Mesodermal cell (in vitro differentiated cells): ENCODE data around the gene DNAJB6.
A peak's percentile ranks its signal among the peaks of the same experiment; 100 is the strongest.

Experiments
- H3K27ac ChIP-seq: 2 replicates; pipeline ENCODE4 v1.7.0; 2013; ENCODE audit warnings: mild to moderate bottlenecking, low read depth, low read length, moderate library complexity; ENCODE audit not compliant: severe bottlenecking
- H3K36me3 ChIP-seq: 2 replicates; pipeline ENCODE4 v1.7.1; 2013; ENCODE audit warnings: mild to moderate bottlenecking, low read length, moderate library complexity; ENCODE audit not compliant: control insufficient read depth, insufficient read depth
- H3K4me1 ChIP-seq: one replicate; pipeline ENCODE4 v1.7.1; 2013; ENCODE audit warnings: mild to moderate bottlenecking, low read length; ENCODE audit not compliant: insufficient read depth, control insufficient read depth, poor library complexity, severe bottlenecking
- H3K4me3 ChIP-seq: 2 replicates; pipeline ENCODE4 v1.7.0; 2013; ENCODE audit warnings: low read length, control low read depth, mild to moderate bottlenecking; ENCODE audit not compliant: insufficient read depth, poor library complexity, severe bottlenecking; ENCODE audit errors: extremely low read depth
- H3K9me3 ChIP-seq: 2 replicates; pipeline ENCODE4 v1.7.1; 2013; ENCODE audit warnings: mild to moderate bottlenecking, low read length, moderate library complexity; ENCODE audit not compliant: control insufficient read depth
- WGBS, 2 experiments: methylation state at CpG; one replicate each; pipeline ENCODE4 v1.1.5; 2013; ENCODE audit warnings: missing lambda C conversion rate in 2 of 2; ENCODE audit not compliant: insufficient coverage in 2 of 2; 5-methylcytosine and 5-hydroxymethylcytosine counted together

The DNAJB6 gene

GRCh38 chr7:157300369-157300825 lies 36.4 kb upstream of the DNAJB6 start:
- H3K36me3 ChIP-seq: no peaks in the 10 kb centered on the region
- H3K4me3 ChIP-seq: no peak overlapping the region
- no peaks in the 10 kb centered on the region for H3K9me3 ChIP-seq
- WGBS, 2 experiments: 91 to 94% methylated on average over 22 to 27 of the region's 29 CpGs
- H3K4me1 ChIP-seq: no peaks in the 10 kb centered on the region
- H3K27ac ChIP-seq: no peak overlapping the region

GRCh38 chr7:157301610-157302120 lies 35.1 kb upstream of the DNAJB6 start:
- Histone ChIP-seq H3K9me3 (no peaks in the 10 kb centered on the region), H3K4me1 (no peaks in the 10 kb centered on the region), H3K4me3 (no peak overlapping the region), H3K27ac (no peak overlapping the region), H3K36me3 (no peaks in the 10 kb centered on the region)
- WGBS, 2 experiments: 88 to 94% methylated on average over 10 of the region's 10 CpGs

GRCh38 chr7:157306846-157307838 lies 29.7 kb upstream of the DNAJB6 start:
- no peaks in the 10 kb centered on the region for H3K36me3 ChIP-seq
- H3K4me1 ChIP-seq: peaks cover 19% of the 10 kb centered on the region
- no peak overlapping the region for H3K27ac ChIP-seq
- H3K9me3 ChIP-seq: no peaks in the 10 kb centered on the region
- WGBS, 2 experiments: 82 to 87% methylated on average over 23 to 25 of the region's 27 CpGs
- no peak overlapping the region for H3K4me3 ChIP-seq

- Histone ChIP-seq H3K4me3 (no peak overlapping the region), H3K27ac (peak overlapping the region; percentile 81), H3K36me3 (no peaks in the 10 kb centered on the region), H3K9me3 (no peaks in the 10 kb centered on the region), H3K4me1 (peaks cover 19% of the 10 kb centered on the region)
- 47 to 55% methylated on average over 5 to 10 of the region's 10 CpGs for WGBS, 2 experiments
These were observed 26.7 kb upstream of the DNAJB6 start for GRCh38 chr7:157309988-157310668.

- no peaks in the 10 kb centered on the region for H3K9me3 ChIP-seq
- 74 to 85% methylated on average over 3 to 7 of the region's 7 CpGs for WGBS, 2 experiments
- H3K4me3 ChIP-seq: no peak overlapping the region
- no peak overlapping the region for H3K27ac ChIP-seq
- H3K4me1 ChIP-seq: peaks cover 19% of the 10 kb centered on the region
- no peaks in the 10 kb centered on the region for H3K36me3 ChIP-seq
These were observed 26.1 kb upstream of the DNAJB6 start for GRCh38 chr7:157310676-157311185.

GRCh38 chr7:157312941-157313340 lies 23.9 kb upstream of the DNAJB6 start:
- 93% methylated on average over 5 to 6 of the region's 7 CpGs for WGBS, 2 experiments
- no peaks in the 10 kb centered on the region for H3K9me3 ChIP-seq
- no peak overlapping the region for H3K4me3 ChIP-seq
- H3K27ac ChIP-seq: no peak overlapping the region
- peaks cover 16% of the 10 kb centered on the region for H3K4me1 ChIP-seq
- H3K36me3 ChIP-seq: no peaks in the 10 kb centered on the region

- WGBS, 2 experiments: 90 to 96% methylated on average over 13 to 14 of the region's 15 CpGs
- peaks cover 22% of the 10 kb centered on the region for H3K4me1 ChIP-seq
These were observed 23.2 kb upstream of the DNAJB6 start for GRCh38 chr7:157313645-157314044.

GRCh38 chr7:157318015-157318706 lies 18.6 kb upstream of the DNAJB6 start:
- Histone ChIP-seq H3K9me3 (no peaks in the 10 kb centered on the region), H3K4me3 (no peak overlapping the region), H3K4me1 (peaks cover 7% of the 10 kb centered on the region), H3K36me3 (no peaks in the 10 kb centered on the region), H3K27ac (peak overlapping the region; percentile 8)
- WGBS, 2 experiments: 53 to 76% methylated on average over 8 to 14 of the region's 14 CpGs

More at GRCh38 chr7:157313645-157314044, 23.2 kb upstream of the DNAJB6 start:
- H3K4me3 ChIP-seq: no peak overlapping the region
- no peaks in the 10 kb centered on the region for H3K36me3 ChIP-seq
- no peak overlapping the region for H3K27ac ChIP-seq
- no peaks in the 10 kb centered on the region for H3K9me3 ChIP-seq

- no peak overlapping the region for H3K27ac ChIP-seq
- WGBS, 2 experiments: 93 to 100% methylated on average over 3 to 4 of the region's 4 CpGs
- peaks cover 7% of the 10 kb centered on the region for H3K4me1 ChIP-seq
- H3K36me3 ChIP-seq: no peaks in the 10 kb centered on the region
- H3K9me3 ChIP-seq: no peaks in the 10 kb centered on the region
- no peak overlapping the region for H3K4me3 ChIP-seq
These were observed 16.2 kb upstream of the DNAJB6 start for GRCh38 chr7:157320608-157320980.

- H3K4me1 ChIP-seq: peaks cover 2% of the 10 kb centered on the region
These were observed 13.4 kb upstream of the DNAJB6 start for GRCh38 chr7:157323401-157323800.

More at GRCh38 chr7:157323401-157323800, 13.4 kb upstream of the DNAJB6 start:
- Histone ChIP-seq H3K36me3 (no peaks in the 10 kb centered on the region), H3K27ac (no peak overlapping the region), H3K4me3 (no peak overlapping the region), H3K9me3 (no peaks in the 10 kb centered on the region)
- WGBS, 2 experiments: 76 to 92% methylated on average over 2 to 4 of the region's 4 CpGs
